Measurements from ENCODE around the gene PPP4R2. TPM values are rescaled to one million over a fixed set of nuclear protein-coding genes. Genes with fewer than 3 reads are reported as not detected.

Gene PPP4R2
- total and polyA plus RNA-seq, 2 of the 8 experiments (the other 6 are each of a cell fraction or from before 2014, with no cell fraction given): 11.5 to 89.9 TPM

DNA sequence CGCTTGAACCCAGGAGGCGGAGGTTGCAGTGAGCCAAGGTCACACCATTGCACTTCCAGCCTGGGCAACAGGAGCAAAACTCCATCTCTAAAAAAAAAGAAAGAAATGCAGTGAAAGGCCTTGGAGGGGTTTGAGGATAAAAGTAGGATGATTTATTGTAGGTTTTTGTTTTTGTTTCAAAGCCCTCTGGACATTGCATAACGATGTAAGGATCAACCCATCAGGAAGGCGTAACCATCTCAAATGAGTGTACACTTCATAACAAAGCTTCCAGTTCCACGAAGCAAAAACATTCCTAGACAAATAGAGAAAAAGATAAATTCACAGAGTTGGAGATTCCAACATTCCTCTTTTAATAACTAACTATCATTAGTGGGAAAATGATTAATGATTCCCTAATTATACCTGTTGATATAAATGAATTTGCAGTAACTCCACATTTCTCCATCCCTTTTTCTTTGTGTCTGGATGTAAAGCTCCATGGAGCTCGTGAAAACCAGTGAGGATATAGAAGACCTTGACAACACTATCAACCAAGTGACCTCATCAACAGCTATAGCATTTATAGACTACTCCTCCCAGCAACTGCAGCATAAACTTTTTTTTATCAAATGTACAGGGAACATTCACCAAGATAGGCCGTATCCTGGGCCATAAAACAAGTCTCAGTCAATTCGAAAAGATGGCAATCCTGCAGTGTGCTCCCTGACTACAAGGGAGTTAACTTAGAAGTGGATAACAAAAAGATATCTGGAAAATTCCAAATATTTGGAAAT, 48.7 kb upstream of the PPP4R2 start (continued):
- no peak for TF ChIP-seq ZNF274 (IDR thresholded peaks at IDR 0.05; ENCODE audit: borderline replicate concordance, extremely low read depth, low read length)

Data from H1 (cell line).